A673 (cell line): ENCODE measurements around the gene RASAL2.

Experiments
- CTCF ChIP-seq: fragments of 300-800, 200-600 bp; sonication (generic); conservative IDR thresholded peaks from 2 replicates; pipeline ENCODE4 v1.5.1; 2017; ENCODE audit warnings: low read depth, mild to moderate bottlenecking, antibody characterized with exemption, low read length, moderate library complexity, mixed read lengths
- EZH2 ChIP-seq: fragments of 200-600 bp; sonication (generic); IDR thresholded peaks from 2 replicates; pipeline ENCODE4 v1.6.1; 2017; ENCODE audit warnings: borderline replicate concordance, low read depth, mild to moderate bottlenecking, mixed read lengths, antibody characterized with exemption, low read length; ENCODE audit not compliant: poor library complexity, severe bottlenecking

GRCh38 chr1:178452013-178452412 is 358.1 kb downstream of the RASAL2 start:
- TF ChIP-seq CTCF (no peak), EZH2 (no peak)
